Measurements from ENCODE around the gene PANK2.
"Not testable (repeated sequence)": the region's sequence is repeated elsewhere in the genome, so short reads cannot be mapped to it uniquely, and the experiment has no call there.

Gene PANK2

DNA sequence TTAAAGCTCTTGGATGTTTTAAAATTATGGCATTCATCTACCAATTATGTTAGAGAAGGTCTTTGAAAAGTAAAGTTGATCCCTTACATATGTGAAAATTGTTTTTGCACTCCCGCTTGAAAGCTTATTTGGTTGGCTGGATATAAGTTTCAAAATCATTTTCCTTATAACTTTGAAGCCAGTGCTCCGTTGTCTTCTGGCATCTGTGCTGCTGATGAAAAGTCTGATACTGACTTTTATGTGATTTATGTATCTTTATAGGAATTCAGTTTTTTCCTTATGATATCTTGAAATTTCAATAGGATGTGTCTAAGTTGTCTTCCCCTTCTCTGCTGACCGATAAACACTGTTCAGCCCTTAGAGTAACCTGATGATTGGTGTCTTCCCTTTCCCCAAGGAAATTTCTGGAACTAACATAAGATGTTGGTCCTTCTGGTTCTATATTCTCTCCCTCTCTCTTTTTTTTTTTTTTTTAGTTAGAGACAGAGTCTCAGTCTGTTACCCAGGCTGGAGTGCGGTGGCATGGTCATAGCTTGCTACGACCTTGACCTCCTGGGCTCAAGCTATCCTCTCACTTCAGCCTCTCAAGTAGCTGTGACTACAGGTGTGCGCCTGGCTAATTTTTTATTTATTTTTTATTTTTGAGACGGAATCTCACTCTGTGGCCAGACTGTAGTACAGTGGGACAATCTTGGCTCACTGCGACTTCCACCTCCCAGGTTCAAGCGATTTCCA is 12.7 kb downstream of the PANK2 start:
- DNase-seq, result no peak

DNA sequence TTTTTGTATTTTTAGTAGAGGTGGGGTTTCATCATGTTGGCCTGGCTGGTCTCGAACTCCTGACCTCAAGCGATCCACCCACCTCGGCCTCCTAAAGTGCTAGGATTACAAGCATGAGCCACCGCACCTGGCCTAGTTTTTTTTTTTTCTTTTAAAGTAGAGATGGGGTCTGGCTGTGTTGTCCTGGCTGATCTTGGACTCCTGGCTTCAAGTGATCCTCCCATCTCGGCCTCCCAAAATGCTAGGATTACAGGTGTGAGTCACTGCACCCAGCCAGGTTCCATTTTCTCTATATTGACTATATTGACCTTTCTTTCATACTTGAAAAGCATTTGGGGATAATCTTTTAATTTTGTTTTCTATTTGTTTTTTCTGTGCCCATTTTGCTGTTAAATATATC is 13.3 kb downstream of the PANK2 start:
- DNase-seq, result no peak

GRCh38 chr20:3904224-3904623 is 15.0 kb downstream of the PANK2 start:
- no peak for DNase-seq

DNA sequence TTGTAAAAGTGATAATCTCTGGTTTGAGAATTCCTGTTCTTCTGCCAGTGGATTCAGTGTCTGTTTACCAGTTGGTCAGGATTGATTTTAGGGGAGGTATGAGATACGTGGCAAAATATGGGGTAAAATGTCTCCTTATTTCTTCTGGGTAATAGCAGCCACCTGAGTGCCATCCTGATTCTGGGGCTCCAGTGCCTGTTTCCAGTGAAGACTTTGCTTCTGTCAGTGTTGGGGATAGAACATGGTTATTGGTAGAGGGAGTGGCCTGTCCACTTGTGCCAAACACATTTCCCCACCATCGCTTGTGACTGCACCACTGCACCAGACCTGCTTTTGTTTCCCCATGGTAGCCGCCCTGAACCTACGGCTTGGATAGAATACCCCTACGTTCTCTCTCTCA is 15.7 kb downstream of the PANK2 start:
- no peak for DNase-seq

DNA sequence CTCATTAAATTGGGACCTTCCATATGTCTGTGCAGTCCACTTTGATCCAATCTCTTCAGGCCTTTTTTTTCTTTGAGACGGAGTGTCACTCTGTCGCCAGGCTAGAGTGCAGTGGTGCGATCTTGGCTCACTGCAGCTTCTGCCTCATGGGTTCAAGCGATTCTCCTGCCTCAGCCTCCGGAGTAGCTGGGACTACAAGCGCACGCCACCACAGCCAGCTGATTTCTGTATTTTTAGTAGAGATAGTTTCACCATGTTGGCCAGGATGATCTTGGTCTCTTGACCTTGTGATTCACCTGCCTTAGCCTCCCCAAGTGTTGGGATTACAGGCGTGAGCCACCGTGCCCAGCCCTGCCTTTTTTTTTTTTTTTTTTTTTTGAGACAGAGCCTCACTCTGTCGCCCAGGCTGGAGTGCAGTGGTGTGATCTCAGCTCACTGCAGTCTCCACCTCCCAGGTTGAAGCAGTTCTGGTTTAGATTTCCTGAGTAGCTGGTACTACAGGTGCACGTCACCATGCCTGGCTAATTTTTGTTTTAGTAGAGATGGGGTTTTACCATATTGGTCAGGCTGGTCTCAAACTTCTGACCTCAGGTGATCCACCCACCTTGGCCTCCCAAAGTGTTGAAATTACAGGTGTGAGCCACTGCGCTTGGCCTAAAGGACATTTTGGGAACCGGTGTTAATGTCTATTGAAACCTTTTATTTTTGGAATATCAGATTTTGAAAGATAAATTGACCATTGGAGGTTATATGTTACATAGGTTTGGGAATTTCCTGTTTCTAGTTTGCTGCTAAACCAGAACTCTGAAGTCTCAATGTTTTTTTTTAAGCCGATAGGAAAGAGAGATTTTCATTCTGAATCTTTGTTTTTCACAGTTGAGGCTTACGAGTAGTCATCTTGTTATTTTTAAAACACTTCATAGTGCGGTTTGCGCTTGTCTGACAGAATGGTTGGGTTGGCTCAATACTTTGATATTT is 17.8 kb downstream of the PANK2 start:
- not testable (repeated sequence) for DNase-seq

DNA sequence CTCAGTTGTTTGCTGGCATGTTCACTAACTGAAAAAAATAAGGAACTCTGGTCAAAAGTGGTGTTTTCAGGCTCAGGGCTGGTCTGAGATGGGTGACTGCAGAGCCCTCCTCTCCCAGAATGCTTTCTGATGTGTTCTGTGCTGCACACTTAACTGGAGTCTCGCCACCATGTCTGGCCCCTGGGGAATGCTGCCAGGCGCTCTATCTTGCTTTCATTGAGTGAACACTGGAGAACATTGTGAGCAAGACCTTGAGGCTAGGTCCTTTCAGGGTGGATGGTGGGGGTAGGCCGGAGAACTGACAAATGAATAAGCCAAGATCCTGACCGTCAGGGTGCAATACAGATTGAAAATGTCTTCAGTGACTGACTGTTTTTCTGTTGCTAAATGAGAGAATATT is 19.5 kb downstream of the PANK2 start:
- DNase-seq, result no peak

DNA sequence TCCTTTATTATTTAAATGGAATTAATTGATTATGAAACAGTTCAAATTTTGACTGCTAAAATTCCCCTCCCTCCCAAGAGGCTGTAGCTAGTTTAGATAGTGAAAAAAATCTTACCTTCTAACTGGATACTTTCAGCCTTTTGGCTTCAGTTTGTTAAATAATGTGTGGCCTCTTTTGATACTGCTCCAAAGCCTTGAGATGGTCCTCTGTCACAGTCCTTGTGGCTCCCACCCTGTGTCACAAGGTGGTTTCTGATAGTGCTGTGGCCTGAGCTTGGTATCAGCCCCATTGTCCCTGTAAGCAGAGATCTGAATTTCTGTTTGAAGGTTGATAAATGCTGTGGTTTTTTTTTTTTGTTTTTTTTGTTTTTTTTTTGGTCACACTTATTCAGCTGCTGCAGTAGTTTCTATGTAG is 20.8 kb downstream of the PANK2 start:
- DNase-seq, result no peak

- no peak for DNase-seq
These were observed 21.7 kb downstream of the PANK2 start for GRCh38 chr20:3910853-3911252.

DNA sequence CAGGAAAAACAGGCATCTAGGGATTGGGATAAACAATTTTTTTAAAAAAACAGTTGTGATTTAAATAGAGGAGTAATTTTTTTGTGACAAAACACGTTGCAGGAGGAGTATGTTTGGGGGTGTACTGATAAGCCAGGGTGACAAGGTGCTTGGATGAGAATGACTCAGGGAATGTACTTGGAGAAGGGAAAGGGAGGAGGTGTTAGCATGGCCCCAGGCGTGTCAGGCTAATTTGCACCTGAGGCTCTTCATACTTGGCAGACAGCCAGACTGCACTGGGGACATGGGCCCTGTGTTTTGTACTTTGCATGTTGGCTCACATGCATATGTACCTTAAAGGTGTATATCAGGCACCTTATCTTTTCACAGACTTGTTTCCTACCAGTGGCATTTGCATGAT is 22.8 kb downstream of the PANK2 start:
- no peak for DNase-seq

DNA sequence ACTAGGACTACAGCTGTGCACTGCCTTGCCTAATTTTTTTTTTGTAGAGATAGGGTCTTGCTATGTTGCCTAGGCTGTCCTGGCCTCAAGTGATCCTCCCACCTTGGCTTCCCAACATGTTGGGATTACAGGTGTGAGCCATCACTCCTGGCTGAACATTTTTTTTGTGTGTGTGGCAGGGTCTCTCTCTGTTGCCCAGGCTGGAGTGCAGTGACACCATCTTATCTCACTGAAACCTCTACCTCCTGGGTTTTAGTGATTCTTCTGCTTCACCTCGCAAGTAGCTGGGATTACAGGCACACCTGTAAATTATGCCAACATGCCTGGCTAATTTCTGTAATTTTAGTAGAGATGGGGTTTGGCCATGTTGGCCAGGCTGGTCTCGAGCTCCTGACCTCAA is 25.3 kb downstream of the PANK2 start:
- DNase-seq, result no peak

DNA sequence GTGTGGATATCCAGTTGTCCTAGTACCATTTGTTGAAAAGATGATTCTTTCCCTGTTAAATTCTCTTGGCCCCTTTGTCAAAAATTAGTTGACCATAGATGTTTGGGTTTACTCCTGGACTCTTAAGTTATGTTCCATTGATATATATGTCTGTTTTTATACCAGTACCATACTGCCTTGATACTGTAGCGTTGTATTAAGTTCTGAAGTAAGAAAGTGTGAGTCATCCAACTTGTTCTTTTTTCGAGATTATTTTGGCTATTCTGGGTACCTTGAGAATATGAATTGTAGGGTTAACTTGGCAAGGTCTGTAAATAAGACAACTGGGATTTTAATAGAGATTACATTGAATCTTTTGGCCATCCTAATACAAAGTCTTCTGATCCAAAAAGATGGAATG is 26.5 kb downstream of the PANK2 start:
- no peak for DNase-seq

DNA sequence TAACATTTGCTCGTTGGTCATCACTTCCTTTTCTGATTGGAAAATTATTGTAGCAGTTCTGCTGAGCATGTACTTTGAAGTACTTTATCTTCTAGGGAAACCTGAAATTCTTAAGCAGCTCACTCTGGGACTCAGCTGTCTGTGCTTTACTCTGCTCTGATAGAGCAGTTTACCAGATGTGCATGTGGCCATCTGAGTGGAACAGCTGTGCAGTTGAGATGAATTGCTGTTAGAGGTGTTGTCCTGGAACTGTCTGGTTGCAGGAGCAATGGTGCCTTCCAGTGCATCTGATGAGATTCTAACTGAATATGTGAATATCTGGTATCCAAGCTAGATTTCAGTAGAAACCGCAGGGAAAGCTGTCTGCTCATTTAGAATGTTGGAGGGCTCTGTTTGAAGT is 27.2 kb downstream of the PANK2 start:
- no peak for DNase-seq

- no peak for DNase-seq
These were observed 30.2 kb downstream of the PANK2 start for GRCh38 chr20:3919352-3919751.

- DNase-seq, result no peak
These were observed 33.2 kb downstream of the PANK2 start for GRCh38 chr20:3922223-3922982.

DNA sequence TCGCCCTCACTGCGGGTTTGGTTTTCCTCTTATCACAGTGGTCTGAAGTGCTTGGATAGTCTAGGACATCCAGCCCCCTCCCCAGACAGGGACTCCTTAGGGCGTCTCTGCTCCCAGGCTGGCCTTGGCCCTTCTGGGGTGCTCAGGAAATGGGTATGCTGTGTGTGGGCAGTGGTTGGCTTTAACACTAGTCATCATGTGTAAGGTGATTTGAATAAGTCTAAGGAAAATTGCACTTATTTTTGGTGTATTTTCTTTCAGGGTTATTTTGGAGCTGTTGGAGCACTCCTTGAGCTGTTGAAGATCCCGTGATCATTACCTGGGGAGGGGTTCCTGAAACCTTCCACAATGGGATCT is 33.8 kb downstream of the PANK2 start:
- no peak for DNase-seq

DNA sequence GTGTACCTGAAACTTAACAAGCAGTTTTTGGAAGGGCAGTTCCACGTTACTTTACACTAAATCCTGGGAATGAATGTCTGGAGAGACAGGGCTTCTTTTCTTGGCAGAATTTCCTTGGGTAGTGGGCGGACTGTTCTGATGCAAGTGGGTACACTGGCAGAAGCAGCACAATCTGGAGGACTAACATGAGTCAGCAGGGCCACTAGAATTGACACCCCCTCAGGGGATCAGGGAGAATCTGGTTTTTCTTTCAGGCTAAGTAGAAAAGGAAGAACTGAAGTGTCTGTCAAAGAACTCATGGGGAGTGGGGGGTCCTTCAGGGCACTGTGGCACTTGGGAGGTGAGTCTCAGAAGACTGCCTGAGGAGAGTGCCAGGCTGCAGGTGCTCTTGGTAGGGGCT is 34.6 kb downstream of the PANK2 start:
- no peak for DNase-seq

DNA sequence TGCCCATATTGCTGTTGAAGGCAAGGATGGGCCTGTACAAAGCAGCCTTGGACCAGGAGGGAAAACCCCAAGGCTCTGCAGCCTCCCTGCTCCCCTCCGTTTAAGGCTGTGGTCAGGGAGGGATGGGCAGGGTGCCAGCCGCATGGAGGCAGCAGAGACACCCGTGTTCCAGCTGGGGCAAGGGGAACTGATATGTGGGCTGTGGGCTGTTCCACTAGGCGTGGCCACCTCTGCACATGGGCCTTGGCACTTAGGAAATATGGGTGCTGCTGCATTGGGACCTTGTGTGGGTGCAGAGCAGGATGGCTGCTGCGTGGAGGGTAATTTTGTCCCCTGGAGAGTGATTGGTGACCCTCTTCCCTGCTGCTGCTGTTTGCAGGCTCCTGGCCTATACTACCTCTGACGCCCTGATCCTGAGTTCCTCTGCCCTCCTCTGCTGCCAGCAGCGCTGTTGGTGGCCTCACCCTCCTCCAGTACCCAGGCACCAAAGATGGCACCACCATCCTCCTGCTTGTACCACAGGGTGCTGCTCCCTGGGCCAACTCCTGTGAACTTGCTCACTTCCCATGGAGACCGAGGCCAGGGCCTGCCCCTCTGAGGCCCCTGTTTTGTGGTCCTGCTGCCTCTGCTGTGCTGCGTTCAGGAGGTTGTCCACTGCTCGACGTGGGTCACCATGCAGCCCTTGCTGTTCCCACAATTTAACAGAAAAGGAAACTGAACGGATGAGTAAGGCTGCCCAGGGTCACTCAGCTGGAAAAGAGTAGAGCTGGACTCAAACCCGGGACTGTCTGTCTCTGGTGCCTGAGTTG is 35.3 kb downstream of the PANK2 start:
- DNase-seq, result no peak

DNA sequence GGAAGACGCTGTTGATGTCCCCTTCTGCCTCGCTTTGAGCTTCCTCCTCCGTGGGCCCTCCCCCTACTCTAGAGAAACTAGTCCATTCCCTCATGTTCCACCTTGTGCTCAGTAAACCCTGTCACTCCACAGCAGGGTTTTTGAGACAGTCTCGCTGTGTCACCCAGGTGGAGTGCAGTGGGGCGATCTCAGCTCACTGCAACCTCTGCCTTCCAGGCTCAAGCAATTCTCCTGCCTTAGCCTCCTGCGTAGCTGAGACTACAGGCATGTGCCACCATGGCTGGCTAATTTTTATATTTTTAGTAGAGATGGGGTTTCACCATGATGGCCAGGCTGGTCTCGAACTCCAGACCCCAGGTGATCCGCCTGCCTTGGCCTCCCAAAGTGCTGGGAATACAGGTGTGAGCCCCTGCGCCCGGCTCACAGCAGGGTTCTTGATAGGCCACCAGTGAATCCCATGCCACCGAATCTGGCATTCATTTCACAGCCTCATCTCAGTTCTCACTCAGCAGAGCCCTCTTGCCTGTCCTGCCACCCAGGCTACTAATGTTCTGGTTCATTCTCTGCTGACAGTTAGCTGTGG is 36.0 kb downstream of the PANK2 start:
- no peak for DNase-seq

DNA sequence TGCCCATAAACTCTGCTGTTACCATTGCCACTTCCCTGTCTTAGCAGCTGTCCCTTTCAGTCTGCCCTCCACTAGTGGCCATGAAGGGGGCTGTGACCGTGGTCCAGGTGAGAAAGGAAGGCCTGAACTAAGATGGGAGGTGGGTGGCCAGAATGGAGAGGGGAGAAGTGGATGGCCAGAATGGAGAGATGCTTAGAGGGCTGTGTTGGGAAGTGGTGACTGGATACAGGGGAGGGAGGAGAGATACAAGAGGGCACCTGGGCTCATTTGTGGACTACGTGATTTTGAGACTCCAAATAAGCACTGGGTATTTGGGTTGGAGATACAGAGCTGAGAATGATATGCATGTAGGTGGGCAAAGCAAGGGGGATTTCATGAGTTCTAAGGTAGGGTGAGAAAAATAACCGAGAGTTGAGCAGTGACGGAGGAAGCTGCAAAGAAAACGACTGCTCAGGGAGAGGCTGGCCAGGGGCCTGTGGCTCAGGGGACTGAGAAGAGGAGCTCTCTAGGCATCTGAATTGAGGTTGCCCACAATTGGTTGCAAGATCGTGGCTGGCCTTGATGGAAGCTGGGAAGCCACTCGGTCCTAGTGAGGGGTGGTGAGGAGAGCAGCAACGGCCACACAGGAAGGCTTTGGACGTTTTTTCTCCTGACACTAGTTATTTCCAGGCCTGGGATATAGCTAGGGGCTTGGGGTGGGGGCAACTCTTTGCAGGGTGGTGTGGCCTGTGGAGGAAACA is 36.9 kb downstream of the PANK2 start:
- DNase-seq, result no peak

- DNase-seq, result no peak
These were observed 38.5 kb downstream of the PANK2 start for GRCh38 chr20:3927486-3928291.

GRCh38 chr20:3929713-3930060 is 40.5 kb downstream of the PANK2 start:
- DNase-seq, result no peak
